Fibroblast of lung (primary cell): ENCODE data around the gene STK32C. TPM values are rescaled to one million over a fixed set of nuclear protein-coding genes. Genes with fewer than 3 reads are reported as not detected.
"Not testable (repeated sequence)": the region's sequence is repeated elsewhere in the genome, so short reads cannot be mapped to it uniquely, and the experiment has no call there.

ENCODE experiments used
- DNase-seq, 2 donors: peaks; one replicate each; pipeline versions ENCODE4 v3.0.0 to v3.0.0-alpha.2; 2010; ENCODE audit warnings: low read depth in 2 of 2
- H2AFZ ChIP-seq: 2 replicates; pipeline ENCODE4 v1.5.1; 2012; ENCODE audit warnings: low read length, control low read depth, inconsistent platforms
- H3K27ac ChIP-seq: 2 replicates; pipeline ENCODE4 v1.5.1; 2011; ENCODE audit warnings: low read length, control low read depth; ENCODE audit not compliant: insufficient read depth
- H3K27me3 ChIP-seq: 2 replicates; pipeline ENCODE4 v1.5.1; 2011; ENCODE audit warnings: mild to moderate bottlenecking, low read length; ENCODE audit not compliant: control insufficient read depth, insufficient read depth
- H3K36me3 ChIP-seq: 2 replicates; pipeline ENCODE4 v1.5.1; 2011; ENCODE audit warnings: low read length; ENCODE audit not compliant: control insufficient read depth, insufficient read depth
- H3K4me1 ChIP-seq: 2 replicates; pipeline ENCODE4 v1.5.1; 2011; ENCODE audit warnings: low read length; ENCODE audit not compliant: control insufficient read depth, insufficient read depth; ENCODE audit errors: extremely low read depth
- H3K4me2 ChIP-seq: 2 replicates; pipeline ENCODE4 v1.5.1; 2011; ENCODE audit warnings: low read length, control low read depth; ENCODE audit not compliant: insufficient read depth; ENCODE audit errors: extremely low read depth
- H3K4me3 ChIP-seq, 4 experiments: fragments of 200-600 bp in 1 of 4; sonication (generic) in 1 of 4; replicated peaks in 1 of 4; 2 replicates each; pipeline ENCODE4 v1.5.1; 2011 to 2016; ENCODE audit warnings: low read length in 4 of 4, low read depth in 3 of 4, mild to moderate bottlenecking in 3 of 4, control low read depth in 2 of 4, inconsistent platforms in 1 of 4, mixed read lengths in 1 of 4; ENCODE audit not compliant: insufficient read depth in 1 of 4; ENCODE audit errors: control extremely low read depth in 1 of 4
- H3K79me2 ChIP-seq: 2 replicates; pipeline ENCODE4 v1.5.1; 2012; ENCODE audit warnings: mild to moderate bottlenecking, low read length, inconsistent platforms; ENCODE audit not compliant: control insufficient read depth, insufficient read depth
- H3K9ac ChIP-seq: 2 replicates; pipeline ENCODE4 v1.5.1; 2011; ENCODE audit warnings: mild to moderate bottlenecking, low read length, control low read depth; ENCODE audit not compliant: insufficient read depth
- H3K9me3 ChIP-seq: 2 replicates; pipeline ENCODE4 v1.5.1; 2012; ENCODE audit warnings: low read depth, low read length; ENCODE audit not compliant: control insufficient read depth, insufficient read depth
- H4K20me1 ChIP-seq: 2 replicates; pipeline ENCODE4 v1.5.1; 2011; ENCODE audit warnings: low read length; ENCODE audit not compliant: control insufficient read depth, insufficient read depth; ENCODE audit errors: extremely low read depth
- CTCF ChIP-seq, 2 donors: IDR thresholded peaks in 1 of 2; conservative IDR thresholded peaks in 1 of 2; 1 replicate in 1 of 2; 2 replicates in 1 of 2; pipeline ENCODE4 v1.5.1; 2011 to 2012; ENCODE audit warnings: low read length in 2 of 2, control low read depth in 1 of 2, inconsistent platforms in 1 of 2, low read depth in 1 of 2, mild to moderate bottlenecking in 1 of 2
- EZH2 ChIP-seq: IDR thresholded peaks from 2 replicates; pipeline ENCODE4 v1.5.1; 2012; ENCODE audit warnings: low read length, control low read depth, mild to moderate bottlenecking; ENCODE audit errors: missing control alignments
- polyA plus RNA-seq, 2 donors: library from polyadenylated mRNA; depleted of rRNA in 1 of 2; stranded (reverse) in 1 of 2; unstranded in 1 of 2; fragments of >200 nt; gene quantifications; 2 replicates each; pipeline ENCODE4 v1.2.1, GENCODE V29; 2011 to 2012; ENCODE audit warnings: missing spikeins in 1 of 2
- total RNA-seq: library from RNA; depleted of rRNA; stranded (reverse); fragments of >200 nt; gene quantifications from 2 replicates; pipeline ENCODE4 v1.2.1, GENCODE V29; 2014

STK32C gene
- total and polyA plus RNA-seq, 2 donors (not counting 1 experiment from before 2014, with no cell fraction given): 4.4 to 21.5 TPM

GRCh38 chr10:132163278-132163765, 144.4 kb downstream of the STK32C start:
- no peak for DNase-seq
- Histone ChIP-seq H3K4me2 (no peak overlapping the region), H4K20me1 (no peaks in the 10 kb centered on the region)

GRCh38 chr10:132162590-132163277, 145.0 kb downstream of the STK32C start:
- Histone ChIP-seq H4K20me1 (no peaks in the 10 kb centered on the region), H3K79me2 (no peaks in the 10 kb centered on the region), H3K27me3 (no peaks in the 10 kb centered on the region), H3K36me3 (no peaks in the 10 kb centered on the region), H3K9me3 (no peaks in the 10 kb centered on the region), H3K4me3 (no peak overlapping the region), H2AFZ (no peak overlapping the region), H3K4me2 (no peak overlapping the region), H3K27ac (no peak overlapping the region), H3K4me1 (no peaks in the 10 kb centered on the region), H3K9ac (no peak overlapping the region)
- TF ChIP-seq CTCF (conservative IDR thresholded peaks at IDR 0.05 in 1 of 2, IDR thresholded peaks at IDR 0.05 in 1 of 2; ENCODE audit: low read depth in 1 of 2, low read length in 2 of 2) (no peak), EZH2 (no peak)
- DNase-seq: no peak

More at GRCh38 chr10:132163278-132163765, 144.4 kb downstream of the STK32C start:
- TF ChIP-seq EZH2: no peak
- no peak for TF ChIP-seq CTCF (conservative IDR thresholded peaks at IDR 0.05 in 1 of 2, IDR thresholded peaks at IDR 0.05 in 1 of 2; ENCODE audit: low read depth in 1 of 2, low read length in 2 of 2)
- no peaks in the 10 kb centered on the region for H3K27me3 ChIP-seq
- H3K4me3 ChIP-seq: no peak overlapping the region
- H3K4me1 ChIP-seq: no peaks in the 10 kb centered on the region
- no peaks in the 10 kb centered on the region for H3K36me3 ChIP-seq
- no peaks in the 10 kb centered on the region for H3K79me2 ChIP-seq
- no peaks in the 10 kb centered on the region for H3K9me3 ChIP-seq
- no peak overlapping the region for H3K27ac ChIP-seq
- no peak overlapping the region for H2AFZ ChIP-seq
- H3K9ac ChIP-seq: no peak overlapping the region

- no peak for TF ChIP-seq CTCF (conservative IDR thresholded peaks at IDR 0.05 in 1 of 2, IDR thresholded peaks at IDR 0.05 in 1 of 2; ENCODE audit: low read depth in 1 of 2, low read length in 2 of 2)
- no peak for TF ChIP-seq EZH2
- Histone ChIP-seq H2AFZ (no peak overlapping the region), H4K20me1 (no peaks in the 10 kb centered on the region), H3K27ac (no peak overlapping the region), H3K9ac (no peak overlapping the region), H3K4me3 (no peak overlapping the region), H3K4me1 (no peaks in the 10 kb centered on the region), H3K79me2 (no peaks in the 10 kb centered on the region), H3K36me3 (no peaks in the 10 kb centered on the region), H3K9me3 (no peaks in the 10 kb centered on the region), H3K27me3 (no peaks in the 10 kb centered on the region), H3K4me2 (no peak overlapping the region)
- DNase-seq: no peak
Observed at GRCh38 chr10:132162021-132162531, 145.7 kb downstream of the STK32C start.

- not testable (repeated sequence) for H3K9ac ChIP-seq, H3K4me1 ChIP-seq, DNase-seq, H3K4me2 ChIP-seq, H3K79me2 ChIP-seq, H3K4me3 ChIP-seq, H3K27ac ChIP-seq, H3K36me3 ChIP-seq, H4K20me1 ChIP-seq, H2AFZ ChIP-seq, H3K27me3 ChIP-seq, H3K9me3 ChIP-seq
Observed at GRCh38 chr10:132160834-132161622, 146.7 kb downstream of the STK32C start.
